ENCODE data around the gene POLR2J2.
"Not testable (repeated sequence)": the region's sequence is repeated elsewhere in the genome, so short reads cannot be mapped to it uniquely, and the experiment has no call there.

DNA sequence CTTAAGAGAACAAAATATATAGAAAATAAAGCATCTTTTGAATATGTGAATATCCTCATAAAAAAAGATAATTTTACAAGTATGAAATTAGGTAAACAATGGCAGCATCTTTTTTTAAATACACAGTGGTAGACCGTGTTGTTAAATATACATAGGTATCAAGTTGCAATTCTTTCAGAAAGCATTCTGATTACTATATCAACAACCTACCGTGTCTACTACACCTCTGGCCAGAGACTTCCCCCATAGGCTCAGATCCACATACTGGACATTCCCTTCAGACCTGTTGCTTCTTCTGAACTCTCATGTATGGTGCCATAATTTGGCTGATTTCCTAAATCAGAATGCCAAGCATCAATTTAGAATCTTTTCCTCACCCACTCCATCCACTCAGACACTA is 22.5 kb upstream of the POLR2J2 start:
- not testable (repeated sequence) for TF ChIP-seq CTCF (optimal IDR thresholded peaks at IDR 0.05 in 1 of 3, IDR thresholded peaks at IDR 0.05 in 1 of 3, conservative IDR thresholded peaks at IDR 0.05 in 1 of 3; ENCODE audit: extremely low read depth in 1 of 3, insufficient read depth in 2 of 3, low read length in 3 of 3); EZH2 (IDR thresholded peaks at IDR 0.05; ENCODE audit: low read length)
